Measurements from ENCODE around the gene SSH2.

DNA sequence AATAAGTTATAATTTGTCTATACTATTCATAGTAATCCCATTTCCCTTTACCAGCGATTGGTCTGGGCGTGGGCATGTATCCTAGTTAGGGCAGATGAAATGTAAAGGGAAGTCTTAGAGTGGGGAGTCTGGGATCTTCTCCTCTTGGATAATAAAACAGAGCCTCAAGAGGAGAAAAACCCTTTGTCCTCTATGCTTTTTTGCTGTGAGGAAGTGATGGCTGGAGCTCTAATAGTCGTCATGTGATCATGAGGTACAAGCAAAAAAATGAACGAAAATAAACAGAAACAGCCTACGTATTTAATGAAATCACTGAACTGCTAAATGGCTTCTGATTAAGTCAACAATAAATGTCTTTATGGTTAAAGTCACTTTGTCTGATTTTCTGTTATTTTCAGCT lies 38.2 kb upstream of the SSH2 start:
- TF ChIP-seq GATA2 (IDR thresholded peaks at IDR 0.05; ENCODE audit: low read depth, low read length) (no peak), GATA3 (IDR thresholded peaks at IDR 0.05; ENCODE audit: low read depth, low read length) (no peak)
